Neural crest cell (in vitro differentiated cells): ENCODE measurements around the gene NTM. TPM values are rescaled to one million over a fixed set of nuclear protein-coding genes. Genes with fewer than 3 reads are reported as not detected.
A peak's percentile ranks its signal among the peaks of the same experiment; 100 is the strongest.

Experiments
- DNase-seq: peaks from one replicate; pipeline ENCODE4 v3.0.0; 2021; ENCODE audit warnings: low read depth, mixed read lengths, low spot score
- H3K27ac Mint-ChIP-seq: one replicate; pipeline ENCODE4 v1.8.0; 2021; ENCODE audit warnings: mild to moderate bottlenecking, mixed read lengths; ENCODE audit not compliant: unreplicated experiment
- H3K27me3 Mint-ChIP-seq: 2 replicates; pipeline ENCODE4 v1.8.0; 2021; ENCODE audit warnings: low read depth, mild to moderate bottlenecking, mixed read lengths
- H3K36me3 Mint-ChIP-seq: 2 replicates; pipeline ENCODE4 v1.8.0; 2021; ENCODE audit warnings: low read depth, mild to moderate bottlenecking, mixed read lengths
- H3K4me1 Mint-ChIP-seq: 2 replicates; pipeline ENCODE4 v1.8.0; 2021; ENCODE audit warnings: mixed read lengths
- H3K4me3 Mint-ChIP-seq: one replicate; pipeline ENCODE4 v1.8.0; 2021; ENCODE audit warnings: mild to moderate bottlenecking, mixed read lengths
- H3K9me3 Mint-ChIP-seq: 2 replicates; pipeline ENCODE4 v1.8.0; 2021; ENCODE audit warnings: mixed read lengths
- CTCF ChIP-seq: fragments of 200-600 bp; sonication (generic); conservative IDR thresholded peaks from 2 replicates; pipeline ENCODE4 v1.5.0; 2021; ENCODE audit warnings: antibody characterized with exemption, mild to moderate bottlenecking
- total RNA-seq: library from RNA; stranded (reverse); gene quantifications from 2 replicates; pipeline ENCODE4 v1.2.1, GENCODE V29; 2021

NTM gene
- total RNA-seq, 1 donor from 2014 or later, result 11.3 TPM

- no peak for TF ChIP-seq CTCF
- Mint-ChIP-seq H3K4me1 (peaks cover 21% of the 10 kb centered on the region), H3K27ac (peak overlapping the region; percentile 5), H3K9me3 (no peaks in the 10 kb centered on the region), H3K4me3 (no peak overlapping the region), H3K36me3 (no peaks in the 10 kb centered on the region), H3K27me3 (no peaks in the 10 kb centered on the region)
- DNase-seq, result no peak
Measured at GRCh38 chr11:131684111-131685060, 314.0 kb downstream of the NTM start.

- no peaks in the 10 kb centered on the region for H3K9me3 Mint-ChIP-seq
- H3K4me1 Mint-ChIP-seq, result peaks cover 21% of the 10 kb centered on the region
- H3K4me3 Mint-ChIP-seq, result no peak overlapping the region
- no peak overlapping the region for H3K27ac Mint-ChIP-seq
- no peak for DNase-seq
- no peaks in the 10 kb centered on the region for H3K36me3 Mint-ChIP-seq
- TF ChIP-seq CTCF, result no peak
- no peaks in the 10 kb centered on the region for H3K27me3 Mint-ChIP-seq
Measured at GRCh38 chr11:131685206-131685605, 314.8 kb downstream of the NTM start.

- no peaks in the 10 kb centered on the region for H3K9me3 Mint-ChIP-seq
- no peak for DNase-seq
- H3K4me1 Mint-ChIP-seq, result peaks cover 21% of the 10 kb centered on the region
- no peak overlapping the region for H3K4me3 Mint-ChIP-seq
- no peak overlapping the region for H3K27ac Mint-ChIP-seq
- H3K36me3 Mint-ChIP-seq, result no peaks in the 10 kb centered on the region
- peaks cover 5% of the 10 kb centered on the region for H3K27me3 Mint-ChIP-seq
- no peak for TF ChIP-seq CTCF
Measured at GRCh38 chr11:131685906-131686305, 315.5 kb downstream of the NTM start.

GRCh38 chr11:131686836-131687235 is 316.4 kb downstream of the NTM start:
- no peak for TF ChIP-seq CTCF
- H3K4me1 Mint-ChIP-seq, result peaks cover 21% of the 10 kb centered on the region
- no peak overlapping the region for H3K27ac Mint-ChIP-seq
- H3K27me3 Mint-ChIP-seq, result peaks cover 7% of the 10 kb centered on the region
- no peaks in the 10 kb centered on the region for H3K9me3 Mint-ChIP-seq
- H3K4me3 Mint-ChIP-seq, result no peak overlapping the region
- no peak for DNase-seq
- H3K36me3 Mint-ChIP-seq, result no peaks in the 10 kb centered on the region

GRCh38 chr11:131687291-131688047 is 317.1 kb downstream of the NTM start:
- no peak overlapping the region for H3K27ac Mint-ChIP-seq
- no peaks in the 10 kb centered on the region for H3K36me3 Mint-ChIP-seq
- H3K9me3 Mint-ChIP-seq, result no peaks in the 10 kb centered on the region
- no peak overlapping the region for H3K4me3 Mint-ChIP-seq
- no peak for TF ChIP-seq CTCF
- peaks cover 13% of the 10 kb centered on the region for H3K27me3 Mint-ChIP-seq
- peaks cover 21% of the 10 kb centered on the region for H3K4me1 Mint-ChIP-seq
- no peak for DNase-seq
